ENCODE data around the gene SWT1.

DNA sequence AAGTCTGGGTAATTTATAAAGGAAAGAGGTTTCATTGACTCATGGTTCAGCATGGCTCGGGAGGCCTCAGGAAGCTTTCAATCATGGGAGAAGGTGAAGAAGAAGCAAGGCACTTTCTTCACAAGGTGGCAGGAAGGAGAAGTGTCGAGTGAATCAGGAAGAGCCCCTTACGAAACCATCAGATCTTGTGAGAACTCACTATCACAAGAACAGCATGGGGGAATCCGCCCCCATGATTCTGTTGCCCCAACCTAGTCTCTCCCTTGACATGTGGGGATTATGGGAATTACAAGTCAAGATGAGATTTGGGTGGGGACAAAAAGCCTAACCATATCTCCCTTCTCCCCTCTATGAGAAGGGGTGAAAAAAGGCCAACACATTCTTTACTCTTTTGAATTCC is 171.3 kb downstream of the SWT1 start:
- TF ChIP-seq POLR2A (IDR thresholded peaks at IDR 0.05): no peak
- TF ChIP-seq, protein P1, sequence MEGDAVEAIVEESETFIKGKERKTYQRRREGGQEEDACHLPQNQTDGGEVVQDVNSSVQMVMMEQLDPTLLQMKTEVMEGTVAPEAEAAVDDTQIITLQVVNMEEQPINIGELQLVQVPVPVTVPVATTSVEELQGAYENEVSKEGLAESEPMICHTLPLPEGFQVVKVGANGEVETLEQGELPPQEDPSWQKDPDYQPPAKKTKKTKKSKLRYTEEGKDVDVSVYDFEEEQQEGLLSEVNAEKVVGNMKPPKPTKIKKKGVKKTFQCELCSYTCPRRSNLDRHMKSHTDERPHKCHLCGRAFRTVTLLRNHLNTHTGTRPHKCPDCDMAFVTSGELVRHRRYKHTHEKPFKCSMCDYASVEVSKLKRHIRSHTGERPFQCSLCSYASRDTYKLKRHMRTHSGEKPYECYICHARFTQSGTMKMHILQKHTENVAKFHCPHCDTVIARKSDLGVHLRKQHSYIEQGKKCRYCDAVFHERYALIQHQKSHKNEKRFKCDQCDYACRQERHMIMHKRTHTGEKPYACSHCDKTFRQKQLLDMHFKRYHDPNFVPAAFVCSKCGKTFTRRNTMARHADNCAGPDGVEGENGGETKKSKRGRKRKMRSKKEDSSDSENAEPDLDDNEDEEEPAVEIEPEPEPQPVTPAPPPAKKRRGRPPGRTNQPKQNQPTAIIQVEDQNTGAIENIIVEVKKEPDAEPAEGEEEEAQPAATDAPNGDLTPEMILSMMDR (IDR thresholded peaks at IDR 0.05): no peak

Data from vagina (tissue), 2 donors.